H1 (cell line): Measurements from ENCODE around the gene RELN. TPM values are rescaled to one million over a fixed set of nuclear protein-coding genes. Genes with fewer than 3 reads are reported as not detected.

Experiments
- CREB1 ChIP-seq: IDR thresholded peaks from 2 replicates; pipeline ENCODE4 v1.6.1; 2012; ENCODE audit warnings: inconsistent platforms
- KDM1A ChIP-seq: fragments of 200-600, 300-600 bp; sonication (generic); IDR thresholded peaks from 2 replicates; pipeline ENCODE4 v1.7.1; 2016; ENCODE audit warnings: mild to moderate bottlenecking, low read length, borderline replicate concordance
- polyA plus RNA-seq, 7 experiments: library from polyadenylated mRNA; depleted of rRNA in 3 of 7; stranded (reverse) in 5 of 7; unstranded in 2 of 7; fragments of >200 nt in 5 of 7; fragments of 200-250 nt in 2 of 7; gene quantifications; 1 replicate in 5 of 7; 2 replicates in 1 of 7; 4 replicates in 1 of 7; pipeline versions ENCODE4 v1.2.1 to v1.2.3, GENCODE V29; 2011 to 2013; ENCODE audit warnings: missing spikeins in 2 of 7, mixed read lengths in 2 of 7
- total RNA-seq: library from RNA; stranded (reverse); fragmentation: NEBNext Ultra II Directional; extraction: Animal tissue kit (Norgen Biotek cat#: 25700); gene quantifications from 2 replicates; pipeline ENCODE4 v1.2.1, GENCODE V29; 2021
- TF ChIP-seq, protein P1 (sequence below): fragments of 300-600 bp; sonication (generic); IDR thresholded peaks from 2 replicates; pipeline ENCODE4 v1.7.1; 2012; ENCODE audit warnings: low read length, moderate library complexity, mild to moderate bottlenecking, inconsistent platforms; ENCODE audit not compliant: insufficient replicate concordance

Gene RELN
- total and polyA plus RNA-seq, 2 of the 8 experiments (the other 6 are each of a cell fraction or from before 2014, with no cell fraction given), result 0.03 to 0.07 TPM

DNA sequence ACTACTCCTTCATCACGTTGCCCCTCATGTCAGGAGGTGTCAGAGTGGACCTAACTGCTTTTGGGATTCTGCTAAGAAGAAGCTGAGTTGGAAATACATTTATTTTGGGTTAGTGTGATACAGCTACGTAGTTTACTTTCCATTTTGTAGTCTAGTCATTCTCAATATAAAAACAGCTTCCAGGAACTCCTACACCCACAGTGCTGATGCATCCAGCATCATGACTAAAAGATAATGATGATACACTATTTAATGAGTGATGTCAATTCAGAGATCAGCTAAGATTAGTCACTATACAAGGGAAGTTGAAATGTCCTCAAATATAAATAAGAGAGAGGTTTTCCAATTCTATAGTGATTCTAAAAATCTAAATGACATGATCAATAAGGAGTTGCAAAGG, 279.2 kb downstream of the RELN start (continued):
- TF ChIP-seq, protein P1, sequence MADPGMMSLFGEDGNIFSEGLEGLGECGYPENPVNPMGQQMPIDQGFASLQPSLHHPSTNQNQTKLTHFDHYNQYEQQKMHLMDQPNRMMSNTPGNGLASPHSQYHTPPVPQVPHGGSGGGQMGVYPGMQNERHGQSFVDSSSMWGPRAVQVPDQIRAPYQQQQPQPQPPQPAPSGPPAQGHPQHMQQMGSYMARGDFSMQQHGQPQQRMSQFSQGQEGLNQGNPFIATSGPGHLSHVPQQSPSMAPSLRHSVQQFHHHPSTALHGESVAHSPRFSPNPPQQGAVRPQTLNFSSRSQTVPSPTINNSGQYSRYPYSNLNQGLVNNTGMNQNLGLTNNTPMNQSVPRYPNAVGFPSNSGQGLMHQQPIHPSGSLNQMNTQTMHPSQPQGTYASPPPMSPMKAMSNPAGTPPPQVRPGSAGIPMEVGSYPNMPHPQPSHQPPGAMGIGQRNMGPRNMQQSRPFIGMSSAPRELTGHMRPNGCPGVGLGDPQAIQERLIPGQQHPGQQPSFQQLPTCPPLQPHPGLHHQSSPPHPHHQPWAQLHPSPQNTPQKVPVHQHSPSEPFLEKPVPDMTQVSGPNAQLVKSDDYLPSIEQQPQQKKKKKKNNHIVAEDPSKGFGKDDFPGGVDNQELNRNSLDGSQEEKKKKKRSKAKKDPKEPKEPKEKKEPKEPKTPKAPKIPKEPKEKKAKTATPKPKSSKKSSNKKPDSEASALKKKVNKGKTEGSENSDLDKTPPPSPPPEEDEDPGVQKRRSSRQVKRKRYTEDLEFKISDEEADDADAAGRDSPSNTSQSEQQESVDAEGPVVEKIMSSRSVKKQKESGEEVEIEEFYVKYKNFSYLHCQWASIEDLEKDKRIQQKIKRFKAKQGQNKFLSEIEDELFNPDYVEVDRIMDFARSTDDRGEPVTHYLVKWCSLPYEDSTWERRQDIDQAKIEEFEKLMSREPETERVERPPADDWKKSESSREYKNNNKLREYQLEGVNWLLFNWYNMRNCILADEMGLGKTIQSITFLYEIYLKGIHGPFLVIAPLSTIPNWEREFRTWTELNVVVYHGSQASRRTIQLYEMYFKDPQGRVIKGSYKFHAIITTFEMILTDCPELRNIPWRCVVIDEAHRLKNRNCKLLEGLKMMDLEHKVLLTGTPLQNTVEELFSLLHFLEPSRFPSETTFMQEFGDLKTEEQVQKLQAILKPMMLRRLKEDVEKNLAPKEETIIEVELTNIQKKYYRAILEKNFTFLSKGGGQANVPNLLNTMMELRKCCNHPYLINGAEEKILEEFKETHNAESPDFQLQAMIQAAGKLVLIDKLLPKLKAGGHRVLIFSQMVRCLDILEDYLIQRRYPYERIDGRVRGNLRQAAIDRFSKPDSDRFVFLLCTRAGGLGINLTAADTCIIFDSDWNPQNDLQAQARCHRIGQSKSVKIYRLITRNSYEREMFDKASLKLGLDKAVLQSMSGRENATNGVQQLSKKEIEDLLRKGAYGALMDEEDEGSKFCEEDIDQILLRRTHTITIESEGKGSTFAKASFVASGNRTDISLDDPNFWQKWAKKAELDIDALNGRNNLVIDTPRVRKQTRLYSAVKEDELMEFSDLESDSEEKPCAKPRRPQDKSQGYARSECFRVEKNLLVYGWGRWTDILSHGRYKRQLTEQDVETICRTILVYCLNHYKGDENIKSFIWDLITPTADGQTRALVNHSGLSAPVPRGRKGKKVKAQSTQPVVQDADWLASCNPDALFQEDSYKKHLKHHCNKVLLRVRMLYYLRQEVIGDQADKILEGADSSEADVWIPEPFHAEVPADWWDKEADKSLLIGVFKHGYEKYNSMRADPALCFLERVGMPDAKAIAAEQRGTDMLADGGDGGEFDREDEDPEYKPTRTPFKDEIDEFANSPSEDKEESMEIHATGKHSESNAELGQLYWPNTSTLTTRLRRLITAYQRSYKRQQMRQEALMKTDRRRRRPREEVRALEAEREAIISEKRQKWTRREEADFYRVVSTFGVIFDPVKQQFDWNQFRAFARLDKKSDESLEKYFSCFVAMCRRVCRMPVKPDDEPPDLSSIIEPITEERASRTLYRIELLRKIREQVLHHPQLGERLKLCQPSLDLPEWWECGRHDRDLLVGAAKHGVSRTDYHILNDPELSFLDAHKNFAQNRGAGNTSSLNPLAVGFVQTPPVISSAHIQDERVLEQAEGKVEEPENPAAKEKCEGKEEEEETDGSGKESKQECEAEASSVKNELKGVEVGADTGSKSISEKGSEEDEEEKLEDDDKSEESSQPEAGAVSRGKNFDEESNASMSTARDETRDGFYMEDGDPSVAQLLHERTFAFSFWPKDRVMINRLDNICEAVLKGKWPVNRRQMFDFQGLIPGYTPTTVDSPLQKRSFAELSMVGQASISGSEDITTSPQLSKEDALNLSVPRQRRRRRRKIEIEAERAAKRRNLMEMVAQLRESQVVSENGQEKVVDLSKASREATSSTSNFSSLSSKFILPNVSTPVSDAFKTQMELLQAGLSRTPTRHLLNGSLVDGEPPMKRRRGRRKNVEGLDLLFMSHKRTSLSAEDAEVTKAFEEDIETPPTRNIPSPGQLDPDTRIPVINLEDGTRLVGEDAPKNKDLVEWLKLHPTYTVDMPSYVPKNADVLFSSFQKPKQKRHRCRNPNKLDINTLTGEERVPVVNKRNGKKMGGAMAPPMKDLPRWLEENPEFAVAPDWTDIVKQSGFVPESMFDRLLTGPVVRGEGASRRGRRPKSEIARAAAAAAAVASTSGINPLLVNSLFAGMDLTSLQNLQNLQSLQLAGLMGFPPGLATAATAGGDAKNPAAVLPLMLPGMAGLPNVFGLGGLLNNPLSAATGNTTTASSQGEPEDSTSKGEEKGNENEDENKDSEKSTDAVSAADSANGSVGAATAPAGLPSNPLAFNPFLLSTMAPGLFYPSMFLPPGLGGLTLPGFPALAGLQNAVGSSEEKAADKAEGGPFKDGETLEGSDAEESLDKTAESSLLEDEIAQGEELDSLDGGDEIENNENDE, result no peak
- TF ChIP-seq KDM1A (no peak), CREB1 (no peak)
